Progenitor cell of endocrine pancreas (in vitro differentiated cells): ENCODE measurements around the gene DUSP2. TPM values are rescaled to one million over a fixed set of nuclear protein-coding genes. Genes with fewer than 3 reads are reported as not detected.

Experiments used
- DNase-seq: peaks from one replicate; pipeline ENCODE4 v3.0.0; 2021; ENCODE audit warnings: low spot score; ENCODE audit not compliant: unreplicated experiment
- H3K27ac Mint-ChIP-seq: 2 replicates; pipeline ENCODE4 v1.8.0; 2021; ENCODE audit warnings: mild to moderate bottlenecking, moderate library complexity, mixed read lengths
- H3K27me3 Mint-ChIP-seq: 2 replicates; pipeline ENCODE4 v1.8.0; 2021; ENCODE audit warnings: mixed read lengths
- H3K36me3 Mint-ChIP-seq: 2 replicates; pipeline ENCODE4 v1.8.0; 2022; ENCODE audit warnings: mixed read lengths; ENCODE audit not compliant: insufficient read depth
- H3K4me1 Mint-ChIP-seq: 2 replicates; pipeline ENCODE4 v1.8.0; 2021; ENCODE audit warnings: low read depth, mixed read lengths
- H3K4me3 Mint-ChIP-seq: 2 replicates; pipeline ENCODE4 v1.8.0; 2021; ENCODE audit warnings: low read depth, mild to moderate bottlenecking, moderate library complexity, mixed read lengths
- H3K9me3 Mint-ChIP-seq: 2 replicates; pipeline ENCODE4 v1.8.0; 2021; ENCODE audit warnings: low read depth, mixed read lengths
- total RNA-seq: library from RNA; stranded (reverse); gene quantifications from 2 replicates; pipeline ENCODE4 v1.2.1, GENCODE V29; 2021
- TF ChIP-seq, protein P1 (sequence below): fragments of 200-600 bp; sonication (generic); IDR thresholded peaks from one replicate; pipeline ENCODE4 v1.5.0; 2021; ENCODE audit warnings: antibody characterized with exemption, mild to moderate bottlenecking; ENCODE audit not compliant: unreplicated experiment

DUSP2 gene
- total RNA-seq, 1 donor from 2014 or later = 0.93 TPM

DNA sequence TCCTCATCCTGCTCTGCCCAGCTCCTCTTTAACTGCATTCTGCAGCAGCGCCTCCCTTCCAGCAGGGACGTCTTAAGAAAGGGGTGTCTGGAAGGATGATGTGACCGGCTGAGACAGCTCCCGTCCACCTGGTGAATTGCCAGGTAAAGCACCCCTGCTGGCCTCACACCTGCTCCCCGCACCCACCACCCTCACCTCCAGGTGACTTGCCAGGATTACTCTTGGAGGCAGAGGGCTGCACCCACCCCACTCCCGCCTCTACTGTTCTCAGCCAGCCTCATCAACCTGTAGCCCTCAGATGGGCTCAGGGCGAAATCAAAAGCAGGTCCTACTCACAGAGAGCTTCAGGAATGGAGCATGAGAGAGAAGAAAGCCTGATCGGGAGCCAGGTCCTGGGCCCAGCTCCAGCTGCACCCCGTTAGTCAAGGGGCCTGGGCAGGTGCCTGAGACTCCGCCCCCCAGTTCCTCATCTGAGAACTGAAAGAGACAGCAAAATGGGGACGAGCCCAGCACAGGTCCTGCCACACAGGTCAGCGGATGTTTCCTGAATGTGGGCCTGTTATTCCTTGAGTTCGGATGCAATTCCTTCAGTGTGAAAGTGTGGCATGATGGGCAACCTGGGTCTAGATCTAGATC is 34.5 kb downstream of the DUSP2 start:
- no peak overlapping the region for H3K27ac Mint-ChIP-seq
- H3K27me3 Mint-ChIP-seq = peaks cover 17% of the 10 kb centered on the region
- no peaks in the 10 kb centered on the region for H3K36me3 Mint-ChIP-seq
- no peak for DNase-seq
- H3K4me3 Mint-ChIP-seq = no peak overlapping the region
- H3K4me1 Mint-ChIP-seq = peaks cover 9% of the 10 kb centered on the region
- no peaks in the 10 kb centered on the region for H3K9me3 Mint-ChIP-seq
- TF ChIP-seq, protein P1, sequence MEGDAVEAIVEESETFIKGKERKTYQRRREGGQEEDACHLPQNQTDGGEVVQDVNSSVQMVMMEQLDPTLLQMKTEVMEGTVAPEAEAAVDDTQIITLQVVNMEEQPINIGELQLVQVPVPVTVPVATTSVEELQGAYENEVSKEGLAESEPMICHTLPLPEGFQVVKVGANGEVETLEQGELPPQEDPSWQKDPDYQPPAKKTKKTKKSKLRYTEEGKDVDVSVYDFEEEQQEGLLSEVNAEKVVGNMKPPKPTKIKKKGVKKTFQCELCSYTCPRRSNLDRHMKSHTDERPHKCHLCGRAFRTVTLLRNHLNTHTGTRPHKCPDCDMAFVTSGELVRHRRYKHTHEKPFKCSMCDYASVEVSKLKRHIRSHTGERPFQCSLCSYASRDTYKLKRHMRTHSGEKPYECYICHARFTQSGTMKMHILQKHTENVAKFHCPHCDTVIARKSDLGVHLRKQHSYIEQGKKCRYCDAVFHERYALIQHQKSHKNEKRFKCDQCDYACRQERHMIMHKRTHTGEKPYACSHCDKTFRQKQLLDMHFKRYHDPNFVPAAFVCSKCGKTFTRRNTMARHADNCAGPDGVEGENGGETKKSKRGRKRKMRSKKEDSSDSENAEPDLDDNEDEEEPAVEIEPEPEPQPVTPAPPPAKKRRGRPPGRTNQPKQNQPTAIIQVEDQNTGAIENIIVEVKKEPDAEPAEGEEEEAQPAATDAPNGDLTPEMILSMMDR = no peak

DNA sequence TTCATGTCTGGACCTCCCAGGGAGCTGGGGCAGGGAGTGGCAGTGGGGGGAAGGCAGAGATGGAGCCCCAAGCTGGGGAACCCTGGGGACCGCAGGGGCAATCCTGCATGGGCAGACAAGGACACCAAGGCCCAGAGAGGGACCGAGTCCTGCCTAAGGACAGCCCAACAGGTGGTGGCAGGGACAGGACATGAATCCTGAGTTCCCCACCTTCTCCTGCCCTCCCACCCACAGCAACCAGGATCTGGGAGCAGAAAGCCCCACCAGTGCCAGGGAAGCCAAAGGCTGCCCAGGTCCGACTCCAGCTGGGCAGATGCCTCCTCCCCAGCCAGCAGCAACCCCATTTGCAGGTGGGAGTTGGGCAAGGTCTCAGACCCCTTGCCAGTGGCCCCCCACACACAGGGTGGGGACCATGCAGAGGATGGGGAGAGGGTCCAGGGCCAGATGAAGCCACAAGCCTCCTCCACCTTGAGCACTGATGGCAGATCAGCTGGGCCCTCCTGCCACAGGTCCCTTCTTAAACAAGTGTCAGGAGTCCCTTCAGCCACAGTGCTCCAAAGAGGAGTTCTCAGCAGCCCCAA is 35.2 kb downstream of the DUSP2 start:
- TF ChIP-seq, protein P1 = no peak

DNA sequence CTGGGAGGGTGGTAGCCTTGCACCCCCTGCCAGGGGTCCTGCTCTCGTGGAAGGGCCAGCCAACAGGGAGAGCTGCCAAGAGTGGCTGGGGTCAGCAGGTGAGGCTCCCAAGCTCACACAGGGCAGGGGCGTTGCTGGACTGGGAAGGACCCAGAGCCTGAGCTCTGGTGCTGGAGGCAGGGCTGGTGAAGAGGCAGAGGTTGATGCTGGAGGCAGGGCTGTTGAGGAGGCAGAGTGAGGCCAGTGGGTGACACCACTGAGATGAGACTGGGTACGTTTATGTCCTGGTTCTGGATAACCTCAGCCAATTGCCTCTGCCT is 35.9 kb downstream of the DUSP2 start:
- no peak for DNase-seq
- peaks cover 3% of the 10 kb centered on the region for H3K9me3 Mint-ChIP-seq
- H3K27ac Mint-ChIP-seq = no peak overlapping the region
- peaks cover 6% of the 10 kb centered on the region for H3K27me3 Mint-ChIP-seq
- no peak overlapping the region for H3K4me3 Mint-ChIP-seq
- TF ChIP-seq, protein P1 = no peak
- peaks cover 9% of the 10 kb centered on the region for H3K4me1 Mint-ChIP-seq
- H3K36me3 Mint-ChIP-seq = no peaks in the 10 kb centered on the region

More for the DNA sequence above, 35.2 kb downstream of the DUSP2 start:
- Mint-ChIP-seq H3K4me1 (peaks cover 9% of the 10 kb centered on the region), H3K36me3 (no peaks in the 10 kb centered on the region), H3K9me3 (peaks cover 3% of the 10 kb centered on the region), H3K4me3 (no peak overlapping the region), H3K27ac (no peak overlapping the region), H3K27me3 (peaks cover 11% of the 10 kb centered on the region)
- no peak for DNase-seq

DNA sequence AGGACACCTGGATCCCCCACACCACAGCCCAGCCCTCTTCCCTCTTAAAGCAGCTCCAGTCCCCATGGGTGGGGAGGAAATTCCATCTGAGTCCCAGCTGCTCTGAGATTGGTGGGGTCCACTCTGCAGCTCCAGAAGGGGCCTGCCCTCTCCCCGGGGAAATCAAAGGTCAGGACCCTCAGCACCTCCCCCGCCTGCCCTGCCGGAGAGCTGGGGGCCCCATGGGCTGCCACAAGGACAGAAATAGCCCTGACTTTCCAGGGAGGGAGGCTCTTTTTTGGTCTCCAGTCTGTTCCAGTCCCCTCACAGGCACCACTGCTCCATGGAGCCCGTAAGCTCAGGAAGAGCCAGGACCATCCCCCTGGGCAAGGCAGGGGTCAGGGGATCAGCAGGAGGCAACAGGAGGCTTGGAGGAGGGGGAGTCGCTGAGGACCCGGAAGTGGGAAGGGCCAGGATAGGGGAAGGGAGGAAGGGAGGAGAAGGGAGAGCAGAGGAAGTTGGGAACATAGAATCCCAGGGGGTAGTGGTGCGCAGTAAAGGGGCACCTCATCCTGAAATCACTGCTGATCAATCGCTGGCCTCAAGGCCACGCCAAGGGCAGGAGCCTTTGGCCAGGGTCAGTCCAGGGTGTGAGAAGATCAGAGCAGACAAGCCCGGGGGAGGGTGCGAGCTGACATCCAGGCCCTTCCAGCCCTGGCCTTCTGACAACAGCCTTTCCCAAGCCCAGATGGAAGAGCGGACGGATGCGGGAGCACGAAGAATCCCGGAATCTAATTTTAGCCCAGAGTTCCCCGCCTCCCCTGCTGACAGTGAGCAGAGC is 36.5 kb downstream of the DUSP2 start:
- no peaks in the 10 kb centered on the region for H3K36me3 Mint-ChIP-seq
- DNase-seq = no peak
- peaks cover 6% of the 10 kb centered on the region for H3K27me3 Mint-ChIP-seq
- peaks cover 9% of the 10 kb centered on the region for H3K4me1 Mint-ChIP-seq
- TF ChIP-seq, protein P1 = no peak
- peaks cover 3% of the 10 kb centered on the region for H3K9me3 Mint-ChIP-seq
- H3K27ac Mint-ChIP-seq = no peak overlapping the region
- H3K4me3 Mint-ChIP-seq = no peak overlapping the region

DNA sequence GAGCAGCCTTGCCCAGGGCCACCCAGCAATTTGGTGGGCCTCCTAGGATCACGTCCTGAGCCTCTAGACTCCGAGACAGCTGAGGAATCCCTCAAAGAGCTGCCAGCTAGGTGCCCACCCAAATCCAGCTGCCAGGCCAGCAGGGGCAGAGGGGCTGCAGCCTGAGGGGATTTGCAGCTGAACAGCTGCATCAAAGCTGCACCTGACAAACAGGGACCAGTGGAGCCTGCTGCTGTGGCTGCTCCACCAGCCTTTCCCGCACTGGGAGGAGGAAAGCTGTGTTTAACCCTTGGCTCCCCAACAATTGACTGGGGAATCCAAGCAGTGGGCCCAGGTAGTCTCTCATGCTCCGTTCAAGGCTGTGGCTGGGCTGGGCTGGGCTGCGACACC is 37.1 kb downstream of the DUSP2 start:
- Mint-ChIP-seq H3K27ac (no peak overlapping the region), H3K27me3 (peaks cover under 1% of the 10 kb centered on the region), H3K9me3 (peaks cover 3% of the 10 kb centered on the region), H3K4me1 (peaks cover 9% of the 10 kb centered on the region), H3K36me3 (no peaks in the 10 kb centered on the region), H3K4me3 (no peak overlapping the region)
- no peak for DNase-seq
- TF ChIP-seq, protein P1 = no peak
